Endothelial cell of umbilical vein (primary cell): ENCODE measurements around the gene AKAP5. TPM values are rescaled to one million over a fixed set of nuclear protein-coding genes. Genes with fewer than 3 reads are reported as not detected.

Experiments
- BruUV-seq: library from RNA; stranded (reverse); fragments of 400-500 nt; replicated peaks from 2 replicates; lab custom pipeline; 2021; lab: Mats Ljungman, UMichigan
- CTCF ChIA-PET: fragments of 300-600, 350-600 bp; sonication (Branson Sonifier 250); formaldehyde crosslinking; loops from one replicate; lab custom pipeline; 2021; ENCODE audit warnings: antibody characterized with exemption, inconsistent platforms; lab: Charles Lee
- POLR2A ChIA-PET: fragments of 300-600, 350-600 bp; sonication (Branson Sonifier 250); formaldehyde crosslinking; loops from one replicate; lab custom pipeline; 2021; ENCODE audit warnings: antibody characterized with exemption, inconsistent platforms; lab: Charles Lee
- DNase-seq: peaks from one replicate; pipeline ENCODE4 v3.0.0-alpha.2; 2011; ENCODE audit warnings: low read depth, low spot score
- FAIRE-seq: peaks from 2 replicates; lab custom pipeline; 2011; peaks lifted over from hg19 to GRCh38; lab: Jason Lieb, UNC
- H2AFZ ChIP-seq: 2 replicates; pipeline ENCODE4 v1.6.0; 2012; ENCODE audit warnings: low read depth, low read length, control low read depth, inconsistent platforms
- H3K27ac ChIP-seq: 2 replicates; pipeline ENCODE4 v1.5.1; 2011; ENCODE audit warnings: low read depth, mild to moderate bottlenecking, control low read depth, low read length, moderate library complexity; ENCODE audit not compliant: insufficient read depth
- H3K27me3 ChIP-seq, 2 experiments: 2 replicates each; pipeline versions ENCODE4 v1.6.0 to v1.6.1; 2011; ENCODE audit warnings: low read length in 2 of 2, mixed read lengths in 1 of 2; ENCODE audit not compliant: control insufficient read depth in 2 of 2, insufficient read depth in 2 of 2
- H3K36me3 ChIP-seq, 2 experiments: 2 replicates in 1 of 2; 3 replicates in 1 of 2; pipeline ENCODE4 v1.5.1; 2011; ENCODE audit warnings: low read length in 2 of 2, mild to moderate bottlenecking in 1 of 2, moderate library complexity in 1 of 2; ENCODE audit not compliant: control insufficient read depth in 2 of 2, insufficient read depth in 2 of 2; ENCODE audit errors: extremely low read depth in 1 of 2
- H3K4me1 ChIP-seq: 3 replicates; pipeline ENCODE4 v1.5.1; 2011; ENCODE audit warnings: mild to moderate bottlenecking, low read length; ENCODE audit not compliant: control insufficient read depth, insufficient read depth; ENCODE audit errors: extremely low read depth
- H3K4me2 ChIP-seq: 2 replicates; pipeline ENCODE4 v1.6.1; 2011; ENCODE audit warnings: low read length, control low read depth, mixed read lengths; ENCODE audit not compliant: insufficient read depth
- H3K4me3 ChIP-seq, 3 experiments: fragments of 200-600 bp in 1 of 3; sonication (generic), shearing (Covaris generic) in 1 of 3; replicated peaks in 1 of 3; 2 replicates each; pipeline ENCODE4 v1.5.1; 2011 to 2016; ENCODE audit warnings: control low read depth in 3 of 3, low read length in 3 of 3, mild to moderate bottlenecking in 2 of 3, inconsistent platforms in 1 of 3, low read depth in 1 of 3, moderate library complexity in 1 of 3; ENCODE audit not compliant: insufficient read depth in 1 of 3
- H3K79me2 ChIP-seq: 2 replicates; pipeline ENCODE4 v1.6.0; 2012; ENCODE audit warnings: low read length, inconsistent platforms; ENCODE audit not compliant: control insufficient read depth, insufficient read depth
- H3K9ac ChIP-seq: replicated peaks from 2 replicates; pipeline ENCODE3; 2011; ENCODE audit warnings: low read length, control low read depth; ENCODE audit not compliant: insufficient read depth; ENCODE audit errors: extremely low read depth
- H3K9me1 ChIP-seq: replicated peaks from 3 replicates; pipeline ENCODE4 v1.6.0; 2011; ENCODE audit warnings: mild to moderate bottlenecking, low read length; ENCODE audit not compliant: control insufficient read depth, insufficient read depth; ENCODE audit errors: extremely low read depth
- H3K9me3 ChIP-seq: replicated peaks from 2 replicates; pipeline ENCODE4 v1.5.1; 2012; ENCODE audit warnings: low read length, inconsistent platforms; ENCODE audit not compliant: control insufficient read depth, insufficient read depth
- H4K20me1 ChIP-seq: replicated peaks from 2 replicates; pipeline ENCODE3; 2011; ENCODE audit warnings: mild to moderate bottlenecking, low read length; ENCODE audit not compliant: control insufficient read depth, insufficient read depth; ENCODE audit errors: extremely low read depth
- CTCF ChIP-seq, 2 donors: IDR thresholded peaks; 1 replicate in 1 of 2; 2 replicates in 1 of 2; pipeline ENCODE4 v1.5.1; 2011; ENCODE audit warnings: low read length in 2 of 2, mild to moderate bottlenecking in 2 of 2, moderate library complexity in 2 of 2, control low read depth in 1 of 2, inconsistent platforms in 1 of 2, low read depth in 1 of 2; ENCODE audit not compliant: insufficient read depth in 1 of 2; ENCODE audit errors: extremely low read depth in 1 of 2
- EZH2 ChIP-seq: IDR thresholded peaks from 2 replicates; pipeline ENCODE4 v1.6.1; 2012; ENCODE audit warnings: borderline replicate concordance, low read depth, mild to moderate bottlenecking, moderate library complexity, low read length, inconsistent platforms; ENCODE audit not compliant: severe bottlenecking
- FOS ChIP-seq: IDR thresholded peaks from 2 replicates; pipeline ENCODE4 v1.6.1; 2011; ENCODE audit warnings: mild to moderate bottlenecking, low read length, moderate library complexity, borderline replicate concordance; ENCODE audit not compliant: insufficient read depth
- GATA2 ChIP-seq: IDR thresholded peaks from 2 replicates; pipeline ENCODE4 v1.7.0; 2011; ENCODE audit warnings: low read depth, mild to moderate bottlenecking, moderate library complexity, mixed read lengths, low read length; ENCODE audit not compliant: insufficient read length, insufficient read depth
- JUN ChIP-seq: IDR thresholded peaks from 2 replicates; pipeline ENCODE4 v1.6.1; 2011; ENCODE audit warnings: borderline replicate concordance, low read depth; ENCODE audit not compliant: insufficient read length, insufficient read depth
- MYC ChIP-seq: IDR thresholded peaks from one replicate; pipeline ENCODE4 v1.6.1; 2011; ENCODE audit warnings: mild to moderate bottlenecking, low read depth, low read length
- POLR2A ChIP-seq: IDR thresholded peaks from 2 replicates; pipeline ENCODE4 v1.6.1; 2012; ENCODE audit warnings: low read depth, mild to moderate bottlenecking, control low read depth, low read length
- POLR2AphosphoS5 ChIP-seq: IDR thresholded peaks from 2 replicates; pipeline ENCODE4 v1.6.1; 2012; ENCODE audit warnings: low read depth, mild to moderate bottlenecking, control low read depth, low read length, moderate library complexity; ENCODE audit not compliant: insufficient read depth
- dilution Hi-C: fragments of 300-500 bp; cut with MboI; formaldehyde crosslinking; loops from one replicate; pipeline ENCODE4 v1.15.0; 2019; ENCODE audit warnings: low sequenced_read_pairs; ENCODE audit not compliant: extremely low pct_ligation_motif_present
- intact Hi-C: fragments of 100-400 bp; cut with micrococcal nuclease; formaldehyde crosslinking; loops from one replicate; pipeline ENCODE4 v1.10.0; 2022
- polyA plus RNA-seq, 4 experiments: library from polyadenylated mRNA; depleted of rRNA in 3 of 4; stranded (reverse) in 3 of 4; unstranded in 1 of 4; fragments of >200 nt; gene quantifications; 2 replicates each; pipeline versions ENCODE4 v1.2.1 to v1.2.3, GENCODE V29; 2011 to 2012; ENCODE audit warnings: missing spikeins in 1 of 4
- total RNA-seq: library from RNA; stranded (reverse); gene quantifications from 2 replicates; pipeline ENCODE4 v1.2.3, GENCODE V29; 2021
- TF ChIP-seq, protein P1 (sequence below): IDR thresholded peaks from 2 replicates; pipeline ENCODE4 v1.6.1; 2011; ENCODE audit not compliant: insufficient read depth, insufficient read length

Gene AKAP5
- total and polyA plus RNA-seq, 2 donors (not counting 3 experiments of a cell fraction or from before 2014, with no cell fraction given), result 0.10 to 0.75 TPM

- TF ChIP-seq POLR2AphosphoS5 (no peak), FOS (no peak), POLR2A (no peak), MYC (no peak), GATA2 (no peak), JUN (no peak), EZH2 (no peak), CTCF (IDR thresholded peaks at IDR 0.05; ENCODE audit: extremely low read depth in 1 of 2, insufficient read depth in 1 of 2, low read depth in 1 of 2, low read length in 2 of 2) (no peak)
- TF ChIP-seq, protein P1, sequence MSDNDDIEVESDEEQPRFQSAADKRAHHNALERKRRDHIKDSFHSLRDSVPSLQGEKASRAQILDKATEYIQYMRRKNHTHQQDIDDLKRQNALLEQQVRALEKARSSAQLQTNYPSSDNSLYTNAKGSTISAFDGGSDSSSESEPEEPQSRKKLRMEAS, result no peak
- H3K4me2 ChIP-seq, result no peak overlapping the region
- H3K79me2 ChIP-seq, result no peaks in the 10 kb centered on the region
- dilution Hi-C loops (no loop called here), intact Hi-C loops (no loop called here)
- H4K20me1 ChIP-seq, result no peaks in the 10 kb centered on the region
- FAIRE-seq, result no peak
- H3K27me3 ChIP-seq, result no peaks in the 10 kb centered on the region
- no peak overlapping the region for H2AFZ ChIP-seq
- H3K9me3 ChIP-seq, result no peaks in the 10 kb centered on the region
- no peaks in the 10 kb centered on the region for H3K9me1 ChIP-seq
- ChIA-PET CTCF (interaction anchor here (3.9 kb wide), 1 partner anchor 12 kb away, joined by 25 read pairs; no protein-coding TSS in a partner anchor), POLR2A (no interaction called here)
- BruUV-seq, result no TSS peak
- H3K4me1 ChIP-seq, result no peaks in the 10 kb centered on the region
- peaks cover 7 to 16% of the 10 kb centered on the region in 2 experiments for H3K36me3 ChIP-seq
- H3K27ac ChIP-seq, result no peak overlapping the region
- DNase-seq, result no peak
- H3K9ac ChIP-seq, result no peak overlapping the region
- no peak overlapping the region for H3K4me3 ChIP-seq
Observed at GRCh38 chr14:64417771-64418125, 47.6 kb upstream of the AKAP5 start.
